IPS-15b (cell line): ENCODE data around the gene PLD5.
"Not testable (repeated sequence)": the region's sequence is repeated elsewhere in the genome, so short reads cannot be mapped to it uniquely, and the experiment has no call there.

Experiments used
- H3K27me3 ChIP-seq: one replicate; pipeline ENCODE4 v1.6.1; 2013; ENCODE audit warnings: low read length; ENCODE audit not compliant: control insufficient read depth, insufficient read depth
- H3K36me3 ChIP-seq: one replicate; pipeline ENCODE4 v1.6.1; 2013; ENCODE audit warnings: low read length; ENCODE audit not compliant: control insufficient read depth, insufficient read depth
- H3K4me1 ChIP-seq: one replicate; pipeline ENCODE4 v1.6.1; 2013; ENCODE audit warnings: mild to moderate bottlenecking, low read length; ENCODE audit not compliant: control insufficient read depth, insufficient read depth
- H3K4me3 ChIP-seq: one replicate; pipeline ENCODE4 v1.5.1; 2013; ENCODE audit warnings: low read depth, low read length
- H3K9ac ChIP-seq: one replicate; pipeline ENCODE4 v1.6.1; 2013; ENCODE audit warnings: low read depth, mild to moderate bottlenecking, low read length
- H3K9me3 ChIP-seq: one replicate; pipeline ENCODE4 v1.6.1; 2013; ENCODE audit warnings: mild to moderate bottlenecking, low read length; ENCODE audit not compliant: control insufficient read depth, insufficient read depth

Gene PLD5

DNA sequence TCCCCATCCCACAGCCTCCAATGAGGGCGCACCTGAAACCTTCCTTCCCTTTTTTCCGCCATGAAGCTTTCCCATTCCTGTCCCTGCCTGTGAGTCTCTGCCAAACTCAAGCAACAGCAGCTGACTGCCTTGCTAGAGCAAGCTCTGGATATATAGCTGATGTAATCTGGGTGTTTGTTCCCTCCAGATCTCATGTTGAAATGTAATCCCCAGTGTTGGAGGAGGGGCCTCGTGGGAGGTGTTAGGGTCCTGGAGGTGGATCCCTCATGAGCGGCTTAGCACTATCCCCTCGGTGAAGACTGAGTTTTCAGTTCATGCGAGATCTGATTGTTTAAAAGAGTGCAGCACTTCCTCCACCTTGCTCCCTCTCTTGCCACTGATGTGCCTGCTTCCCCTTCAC, 321.2 kb downstream of the PLD5 start:
- Histone ChIP-seq H3K9me3 (no peaks in the 10 kb centered on the region), H3K36me3 (no peaks in the 10 kb centered on the region), H3K27me3 (no peaks in the 10 kb centered on the region), H3K4me3 (no peak overlapping the region), H3K4me1 (no peaks in the 10 kb centered on the region), H3K9ac (no peak overlapping the region)

DNA sequence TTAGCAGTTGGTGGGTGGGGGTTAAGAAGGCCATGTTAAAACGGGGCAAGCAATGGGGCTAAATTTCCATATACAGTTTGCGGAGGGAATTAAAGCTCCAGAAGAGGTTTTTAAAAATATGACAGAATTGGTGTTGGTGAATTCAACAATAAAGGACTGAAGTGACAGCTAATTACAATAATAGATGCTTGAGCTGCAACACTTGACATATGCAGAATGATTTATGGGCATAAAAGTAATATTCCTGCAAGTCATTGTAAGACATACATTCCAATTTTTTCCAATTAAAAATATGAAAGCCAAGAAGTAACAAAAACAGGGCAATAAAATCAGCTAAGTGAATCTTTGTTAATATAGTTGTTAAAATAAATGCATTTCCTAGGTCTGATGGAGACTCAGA, 323.4 kb downstream of the PLD5 start:
- Histone ChIP-seq H3K4me1 (no peaks in the 10 kb centered on the region), H3K9ac (no peak overlapping the region), H3K36me3 (no peaks in the 10 kb centered on the region), H3K4me3 (no peak overlapping the region), H3K9me3 (no peaks in the 10 kb centered on the region), H3K27me3 (no peaks in the 10 kb centered on the region)

DNA sequence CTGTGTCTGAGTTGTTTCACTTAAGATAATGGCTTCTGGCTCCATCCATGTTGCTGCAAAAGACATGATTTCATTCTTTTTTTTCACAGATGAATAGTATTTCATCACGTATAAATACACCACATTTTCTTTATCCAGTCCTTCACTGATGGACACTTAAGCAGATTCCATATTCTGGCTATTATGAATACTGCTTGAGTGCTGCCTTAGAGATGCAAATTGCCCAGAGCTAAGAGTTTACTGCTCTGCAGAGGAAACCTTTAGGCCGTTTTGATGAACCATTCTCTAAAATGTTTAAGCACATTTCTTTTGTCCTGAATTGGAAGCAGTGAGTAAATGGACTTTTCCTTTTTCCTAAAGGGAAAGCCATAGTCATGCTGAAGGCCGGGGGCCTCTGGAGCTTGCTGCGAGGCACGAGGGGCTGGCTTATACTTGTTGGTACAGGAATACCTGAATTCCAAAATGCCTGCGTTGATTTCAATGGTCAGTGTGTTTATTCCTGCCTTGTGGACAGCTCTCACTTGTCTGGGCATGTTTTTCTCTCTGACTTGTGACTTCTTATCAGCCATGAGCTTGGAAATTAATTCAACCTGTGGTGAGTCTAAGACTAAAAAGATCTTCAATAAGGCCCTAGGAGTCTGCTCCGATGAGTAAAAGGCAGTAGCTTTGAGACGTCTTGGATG, 324.6 kb downstream of the PLD5 start:
- Histone ChIP-seq H3K9me3 (no peaks in the 10 kb centered on the region), H3K4me3 (no peak overlapping the region), H3K36me3 (no peaks in the 10 kb centered on the region), H3K4me1 (peaks cover 2% of the 10 kb centered on the region), H3K27me3 (no peaks in the 10 kb centered on the region), H3K9ac (no peak overlapping the region)

DNA sequence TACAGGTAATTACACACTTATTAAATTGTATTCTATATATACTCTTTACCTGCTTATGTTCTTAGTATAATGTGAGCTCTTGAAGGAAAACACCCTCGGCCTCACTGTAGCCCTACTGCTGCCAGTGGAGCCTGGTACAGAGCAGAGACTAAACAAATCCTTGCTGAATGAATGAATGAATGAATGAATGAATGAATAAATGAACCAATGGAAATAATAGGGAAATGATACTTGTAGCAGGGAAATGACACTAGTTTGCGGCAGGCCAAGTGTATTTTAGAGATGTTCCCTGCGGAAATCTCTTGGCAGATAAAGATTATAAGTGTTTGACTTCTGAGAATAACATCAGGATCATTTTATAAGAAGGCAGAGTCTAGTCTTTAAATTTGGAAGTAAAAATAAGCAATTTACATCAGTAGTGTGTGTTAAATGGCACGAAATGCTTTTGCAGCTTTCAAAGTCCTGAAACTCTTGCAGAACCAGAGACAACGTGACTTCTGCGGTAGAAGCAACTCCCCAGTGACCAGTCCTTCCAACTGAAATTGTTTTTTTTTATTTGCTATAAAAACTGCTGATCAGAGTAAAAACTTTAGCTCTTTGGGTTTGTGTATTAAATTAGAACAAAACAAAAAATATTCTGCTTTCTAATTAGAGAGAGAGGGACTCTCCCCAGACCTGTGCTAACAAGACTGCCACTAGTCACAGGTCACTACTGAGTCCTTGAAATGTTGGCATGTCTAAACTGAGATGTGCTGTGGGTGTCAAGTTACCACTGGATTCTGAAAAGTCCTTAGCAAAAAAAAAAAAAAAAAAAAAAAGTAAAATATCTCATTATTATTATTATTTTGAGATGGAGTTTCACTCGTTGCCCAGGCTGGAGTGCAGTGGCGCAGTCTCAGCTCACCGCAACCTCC, 326.3 kb downstream of the PLD5 start:
- Histone ChIP-seq H3K36me3 (no peaks in the 10 kb centered on the region), H3K9ac (no peak overlapping the region), H3K4me3 (no peak overlapping the region)

DNA sequence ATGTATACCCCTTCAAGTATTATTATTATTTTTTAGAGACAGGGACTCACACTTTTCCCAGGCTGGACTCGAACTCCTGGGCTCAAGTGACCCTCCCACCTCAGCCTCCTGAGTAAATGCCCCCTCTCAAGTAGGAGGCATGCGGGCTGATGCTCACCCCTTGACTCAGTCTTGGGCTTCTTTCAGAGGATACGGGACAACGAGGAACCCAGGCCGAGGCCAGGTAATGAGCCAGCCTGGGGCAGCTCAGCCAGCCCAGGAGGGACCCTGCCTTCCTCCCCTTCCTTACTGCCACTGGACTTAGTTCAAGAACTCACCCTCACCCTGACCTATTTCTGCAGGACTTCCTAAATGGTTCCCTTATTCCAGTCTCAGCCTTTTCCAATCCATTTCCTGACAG, 327.6 kb downstream of the PLD5 start:
- Histone ChIP-seq H3K9me3 (no peaks in the 10 kb centered on the region), H3K36me3 (no peaks in the 10 kb centered on the region), H3K4me1 (peaks cover 2% of the 10 kb centered on the region), H3K4me3 (no peak overlapping the region), H3K9ac (no peak overlapping the region), H3K27me3 (no peaks in the 10 kb centered on the region)

More for the DNA sequence above, 326.3 kb downstream of the PLD5 start:
- Histone ChIP-seq H3K4me1 (peaks cover 2% of the 10 kb centered on the region), H3K27me3 (no peaks in the 10 kb centered on the region), H3K9me3 (no peaks in the 10 kb centered on the region)

DNA sequence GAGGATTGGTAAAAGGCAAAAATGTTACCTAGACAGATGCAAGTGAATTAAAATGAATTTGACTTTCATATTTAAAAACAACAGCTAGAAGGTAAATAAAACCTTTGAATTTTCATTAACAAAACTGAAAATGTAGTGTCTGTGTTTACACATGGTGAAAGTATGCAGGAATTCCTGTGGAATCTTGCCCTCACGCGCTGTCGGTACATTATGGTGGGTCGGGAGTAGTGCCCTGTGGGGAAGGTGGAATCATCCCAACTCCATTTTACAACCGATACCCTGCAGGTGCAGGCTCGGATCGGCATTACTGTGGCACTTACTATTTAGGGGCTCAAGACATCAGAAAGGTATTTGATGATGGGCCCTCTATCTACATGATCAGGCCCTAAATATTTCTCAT, 328.4 kb downstream of the PLD5 start:
- Histone ChIP-seq H3K36me3 (no peaks in the 10 kb centered on the region), H3K27me3 (no peaks in the 10 kb centered on the region), H3K9ac (no peak overlapping the region), H3K9me3 (no peaks in the 10 kb centered on the region), H3K4me3 (no peak overlapping the region), H3K4me1 (peaks cover 2% of the 10 kb centered on the region)

- Histone ChIP-seq H3K36me3 (no peaks in the 10 kb centered on the region), H3K9ac (no peak overlapping the region), H3K9me3 (no peaks in the 10 kb centered on the region), H3K4me1 (peaks cover 2% of the 10 kb centered on the region), H3K27me3 (no peaks in the 10 kb centered on the region), H3K4me3 (no peak overlapping the region)
These were observed 334.9 kb downstream of the PLD5 start for GRCh38 chr1:242189591-242189990.

DNA sequence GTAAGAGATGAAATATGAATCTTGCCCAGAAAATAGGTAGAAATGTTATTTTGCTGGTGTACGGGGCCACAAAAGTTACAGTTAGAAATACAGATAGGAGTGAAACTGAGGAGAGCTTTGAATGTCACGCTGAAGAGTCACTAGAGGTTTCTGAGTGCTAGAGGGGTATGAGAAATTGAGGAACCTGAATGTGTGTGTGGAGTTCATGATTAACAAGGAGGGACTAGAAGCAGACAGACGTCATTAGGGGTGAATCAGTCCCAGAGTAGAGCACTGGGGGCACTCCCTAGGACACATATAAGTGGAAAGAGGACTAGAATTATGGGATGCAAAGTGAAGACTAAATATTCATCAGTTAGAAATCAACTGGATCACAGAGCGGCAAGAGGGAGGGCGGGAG, 336.7 kb downstream of the PLD5 start:
- H3K36me3 ChIP-seq = no peaks in the 10 kb centered on the region
- no peaks in the 10 kb centered on the region for H3K9me3 ChIP-seq
- peaks cover 2% of the 10 kb centered on the region for H3K4me1 ChIP-seq
- no peak overlapping the region for H3K9ac ChIP-seq
- no peak overlapping the region for H3K4me3 ChIP-seq
- no peaks in the 10 kb centered on the region for H3K27me3 ChIP-seq

GRCh38 chr1:242187171-242187570, 337.3 kb downstream of the PLD5 start:
- Histone ChIP-seq H3K9me3 (no peaks in the 10 kb centered on the region), H3K4me1 (peaks cover 2% of the 10 kb centered on the region), H3K4me3 (no peak overlapping the region), H3K27me3 (no peaks in the 10 kb centered on the region), H3K9ac (no peak overlapping the region), H3K36me3 (no peaks in the 10 kb centered on the region)

GRCh38 chr1:242185731-242186130, 338.8 kb downstream of the PLD5 start:
- Histone ChIP-seq H3K9ac (no peak overlapping the region), H3K27me3 (no peaks in the 10 kb centered on the region), H3K9me3 (no peaks in the 10 kb centered on the region), H3K36me3 (no peaks in the 10 kb centered on the region), H3K4me3 (no peak overlapping the region), H3K4me1 (peaks cover 2% of the 10 kb centered on the region)

DNA sequence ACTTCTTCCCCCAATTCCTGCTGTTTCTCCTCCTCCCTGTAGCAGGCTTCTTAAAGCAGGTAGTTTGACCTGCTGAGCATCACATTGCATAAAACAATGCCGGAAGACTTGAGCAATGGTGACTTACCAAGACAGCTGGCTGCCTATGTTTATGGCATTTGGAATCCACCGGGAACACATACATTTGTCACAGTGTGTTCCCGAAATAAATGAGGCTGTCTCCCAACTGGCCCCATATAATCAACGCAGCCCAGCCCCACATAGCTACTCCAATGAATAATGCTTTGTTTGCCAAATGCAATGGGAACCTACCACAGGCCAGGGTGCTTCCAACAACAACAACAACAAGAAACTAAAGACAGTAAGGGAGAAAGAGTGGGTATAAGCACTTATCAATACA, 339.5 kb downstream of the PLD5 start:
- no peak overlapping the region for H3K9ac ChIP-seq
- H3K4me1 ChIP-seq = peaks cover 3% of the 10 kb centered on the region
- no peaks in the 10 kb centered on the region for H3K9me3 ChIP-seq
- no peak overlapping the region for H3K4me3 ChIP-seq
- H3K27me3 ChIP-seq = no peaks in the 10 kb centered on the region
- H3K36me3 ChIP-seq = no peaks in the 10 kb centered on the region

GRCh38 chr1:242179767-242180166, 344.7 kb downstream of the PLD5 start:
- H3K4me1 ChIP-seq, H3K27me3 ChIP-seq, H3K9ac ChIP-seq, H3K9me3 ChIP-seq, H3K36me3 ChIP-seq, H3K4me3 ChIP-seq: not testable (repeated sequence)
